Muscle of leg (tissue), 11 donors: ENCODE data around the gene EFEMP2. TPM values are rescaled to one million over a fixed set of nuclear protein-coding genes. Genes with fewer than 3 reads are reported as not detected.
"Not testable (repeated sequence)": the region's sequence is repeated elsewhere in the genome, so short reads cannot be mapped to it uniquely, and the experiment has no call there.

Experiments
- DNase-seq: peaks from one replicate; pipeline ENCODE4 v3.0.0; 2013
- H3K27ac ChIP-seq: one replicate; pipeline ENCODE4 v1.5.1; 2013; ENCODE audit warnings: mild to moderate bottlenecking, low read length, control low read depth
- H3K27me3 ChIP-seq: one replicate; pipeline ENCODE4 v1.6.1; 2013; ENCODE audit warnings: low read length; ENCODE audit not compliant: control insufficient read depth, insufficient read depth
- H3K36me3 ChIP-seq: one replicate; pipeline ENCODE4 v1.6.1; 2013; ENCODE audit warnings: low read length; ENCODE audit not compliant: control insufficient read depth, insufficient read depth
- H3K4me1 ChIP-seq: one replicate; pipeline ENCODE4 v1.6.1; 2013; ENCODE audit warnings: low read length; ENCODE audit not compliant: control insufficient read depth, insufficient read depth
- H3K4me3 ChIP-seq: one replicate; pipeline ENCODE4 v1.5.1; 2013; ENCODE audit warnings: low read length, control low read depth
- H3K9me3 ChIP-seq: replicated peaks from 2 replicates; pipeline ENCODE4 v1.6.1; 2013; ENCODE audit warnings: low read depth, low read length; ENCODE audit not compliant: control insufficient read depth
- WGBS: methylation state at CpG from one replicate; pipeline ENCODE4 v1.1.5; 2013; ENCODE audit warnings: missing lambda C conversion rate; ENCODE audit not compliant: insufficient coverage; 5-methylcytosine and 5-hydroxymethylcytosine counted together
- polyA plus RNA-seq, 8 donors: library from polyadenylated mRNA; unstranded; fragments of 120-200 nt; gene quantifications; one replicate each; pipeline versions ENCODE4 v1.2.1 to v1.2.3, GENCODE V29; 2013; ENCODE audit warnings: inconsistent platforms in 1 of 8, low replicate concordance in 1 of 8; ENCODE audit not compliant: insufficient read length in 8 of 8, insufficient read depth in 1 of 8
- total RNA-seq: library from RNA; stranded (reverse); fragments of 120-200 nt; gene quantifications from one replicate; pipeline ENCODE4 v1.2.4, GENCODE V29; 2013

Gene EFEMP2
- total and polyA plus RNA-seq, 9 donors: 73.9 to 138 (median 113) TPM

DNA sequence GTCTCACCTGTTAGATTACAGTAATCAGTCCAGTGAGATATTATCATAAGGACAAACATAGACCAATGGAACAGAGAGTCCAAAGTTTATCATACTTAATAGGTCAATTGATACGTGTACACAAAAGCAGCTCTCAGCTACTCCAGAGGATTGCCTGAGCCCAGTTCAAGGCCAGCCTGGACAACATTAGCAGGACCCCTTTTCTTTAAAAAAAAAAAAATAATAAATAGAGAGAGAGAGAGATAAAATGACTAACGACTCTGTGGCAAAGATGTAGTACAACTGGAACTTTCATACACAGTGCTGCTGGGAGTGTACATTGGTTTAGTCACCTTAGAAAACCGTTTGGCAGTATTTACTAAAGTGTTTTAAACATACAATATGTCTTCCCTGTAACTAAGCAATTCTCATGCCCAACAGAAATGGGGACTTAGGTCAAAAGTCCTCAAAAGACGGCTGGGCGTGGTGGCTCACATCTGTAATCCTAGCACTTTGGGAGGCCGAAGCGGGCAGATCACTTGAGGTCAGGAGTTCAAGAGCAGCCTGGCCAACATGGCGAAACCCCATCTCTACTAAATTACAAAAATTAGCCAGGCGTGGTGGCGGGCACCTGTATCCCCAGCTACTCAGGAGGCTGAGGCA is 28.2 kb downstream of the EFEMP2 start:
- DNase-seq: no peak
- WGBS: 95% methylated on average over 3 of the region's 10 CpGs
- no peaks in the 10 kb centered on the region for H3K27me3 ChIP-seq
- H3K36me3 ChIP-seq: no peaks in the 10 kb centered on the region
- H3K9me3 ChIP-seq: no peaks in the 10 kb centered on the region
- no peaks in the 10 kb centered on the region for H3K4me1 ChIP-seq
- H3K27ac ChIP-seq: no peak overlapping the region
- no peak overlapping the region for H3K4me3 ChIP-seq

GRCh38 chr11:65843811-65844210 is 28.8 kb downstream of the EFEMP2 start:
- no CpG with 5 or more reads among the region's 3 CpGs for WGBS
- H3K36me3 ChIP-seq: no peaks in the 10 kb centered on the region
- no peaks in the 10 kb centered on the region for H3K27me3 ChIP-seq
- no peak overlapping the region for H3K27ac ChIP-seq
- DNase-seq: no peak
- no peak overlapping the region for H3K4me3 ChIP-seq
- H3K4me1 ChIP-seq: no peaks in the 10 kb centered on the region
- no peaks in the 10 kb centered on the region for H3K9me3 ChIP-seq

DNA sequence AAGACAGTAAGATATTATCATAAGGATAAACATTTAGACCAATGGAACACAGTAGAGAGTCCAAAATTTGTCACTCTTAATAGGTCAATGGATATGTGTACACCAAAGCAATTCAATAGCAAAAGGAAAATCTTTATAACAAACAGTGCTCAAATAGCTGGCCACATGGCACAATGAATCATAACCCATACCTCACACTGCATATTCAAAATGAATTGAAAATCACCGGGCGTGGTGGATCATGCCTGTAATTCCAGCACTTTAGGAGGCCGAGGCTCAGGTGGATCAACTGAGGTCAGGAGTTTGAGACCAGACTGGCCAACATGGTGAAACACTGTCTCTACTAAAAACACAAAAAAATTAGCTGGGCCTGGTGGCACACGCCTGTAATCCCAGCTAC is 30.5 kb downstream of the EFEMP2 start:
- Histone ChIP-seq H3K27me3 (no peaks in the 10 kb centered on the region), H3K27ac (no peak overlapping the region), H3K4me3 (no peak overlapping the region), H3K9me3 (no peaks in the 10 kb centered on the region), H3K36me3 (no peaks in the 10 kb centered on the region), H3K4me1 (no peaks in the 10 kb centered on the region)
- no CpG with 5 or more reads among the region's 4 CpGs for WGBS
- DNase-seq: no peak

DNA sequence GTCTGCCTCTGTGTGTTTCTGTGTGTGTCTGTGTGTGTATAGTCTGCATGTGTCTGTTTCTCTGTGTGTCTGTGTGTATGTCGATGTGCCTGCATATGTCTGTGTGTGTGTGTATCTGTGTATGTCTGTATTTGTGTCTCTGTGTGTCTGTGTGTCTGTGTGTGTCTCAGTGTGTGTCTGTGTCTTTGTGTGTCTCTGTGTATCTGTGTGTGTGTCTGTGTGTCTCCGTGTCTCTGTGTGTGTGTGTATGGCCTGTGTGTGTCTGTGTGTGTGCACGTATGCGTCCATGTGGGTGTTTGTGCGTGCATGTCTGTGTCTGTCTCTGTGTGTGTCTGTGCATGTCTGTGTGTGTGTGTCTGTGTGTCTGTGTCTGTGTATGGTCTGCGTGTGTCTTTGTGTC is 38.4 kb downstream of the EFEMP2 start:
- Histone ChIP-seq H3K9me3 (no peaks in the 10 kb centered on the region), H3K4me1 (peaks cover 16% of the 10 kb centered on the region), H3K4me3 (peak overlapping the region; percentile 68), H3K27me3 (peaks cover 6% of the 10 kb centered on the region), H3K36me3 (no peaks in the 10 kb centered on the region), H3K27ac (no peak overlapping the region)
- WGBS: 39% methylated on average over 6 of the region's 6 CpGs
- no peak for DNase-seq

- peak within 1 kb of the TSS; percentile 35 for H3K27ac ChIP-seq
Observed at GRCh38 chr11:65833297-65834030, 39.1 kb downstream of the EFEMP2 start, which contains the start of gene SNX32. Gene SNX32 (plus strand): TSS chr11:65833963. CDS start chr11:65834066, 103 bp downstream.

GRCh38 chr11:65832231-65832630 is 40.4 kb downstream of the EFEMP2 start:
- not testable (repeated sequence) for H3K27ac ChIP-seq, H3K9me3 ChIP-seq
- H3K4me1 ChIP-seq: peaks cover 16% of the 10 kb centered on the region

More at GRCh38 chr11:65833297-65834030, 39.1 kb downstream of the EFEMP2 start, which contains the start of gene SNX32:
- under 1% methylated on average over 59 of the region's 63 CpGs for WGBS
- Histone ChIP-seq H3K4me3 (peak within 1 kb of the TSS; percentile 68), H3K27me3 (peaks cover 6% of the 10 kb centered on the region), H3K4me1 (peaks cover 16% of the 10 kb centered on the region), H3K36me3 (no peaks in the 10 kb centered on the region), H3K9me3 (no peaks in the 10 kb centered on the region)
- DNase-seq: peak; percentile 97

GRCh38 chr11:65829459-65829858 is 43.1 kb downstream of the EFEMP2 start:
- H3K27me3 ChIP-seq: peaks cover 6% of the 10 kb centered on the region
- no peak overlapping the region for H3K27ac ChIP-seq
- no peaks in the 10 kb centered on the region for H3K36me3 ChIP-seq
- no peak for DNase-seq
- no peak overlapping the region for H3K4me3 ChIP-seq
- WGBS: 60% methylated on average over 1 of the region's 4 CpGs
- H3K4me1 ChIP-seq: peaks cover 14% of the 10 kb centered on the region
- H3K9me3 ChIP-seq: no peaks in the 10 kb centered on the region

More at GRCh38 chr11:65832231-65832630, 40.4 kb downstream of the EFEMP2 start:
- DNase-seq, H3K27me3 ChIP-seq, H3K4me3 ChIP-seq, H3K36me3 ChIP-seq: not testable (repeated sequence)

- Histone ChIP-seq H3K4me1 (no peaks in the 10 kb centered on the region), H3K9me3 (no peaks in the 10 kb centered on the region), H3K4me3 (no peak overlapping the region), H3K27me3 (no peaks in the 10 kb centered on the region), H3K36me3 (no peaks in the 10 kb centered on the region), H3K27ac (no peak overlapping the region)
- WGBS: 71% methylated on average over 2 of the region's 8 CpGs
- DNase-seq: no peak
Observed at GRCh38 chr11:65826984-65827735, 45.4 kb downstream of the EFEMP2 start.

- no peaks in the 10 kb centered on the region for H3K27me3 ChIP-seq
- H3K36me3 ChIP-seq: no peaks in the 10 kb centered on the region
- no peak for DNase-seq
- peaks cover 3% of the 10 kb centered on the region for H3K4me1 ChIP-seq
- H3K4me3 ChIP-seq: no peak overlapping the region
- 87% methylated on average over 6 of the region's 15 CpGs for WGBS
- H3K27ac ChIP-seq: no peak overlapping the region
- H3K9me3 ChIP-seq: no peaks in the 10 kb centered on the region
Observed at GRCh38 chr11:65822776-65823528, 49.6 kb downstream of the EFEMP2 start.
